ENCODE results near the gene CD3E.
A peak's percentile ranks its signal among the peaks of the same experiment; 100 is the strongest.

The CD3E gene

GRCh38 chr11:118304568-118305248 lies at the start of gene CD3E:
TSS of gene CD3E (plus strand) at chr11:118304730. CDS start at chr11:118304953, 223 bp downstream.
- no peak for DNase-seq (ENCODE audit: low spot score)

- DNase-seq (ENCODE audit: low spot score) = no peak
Observed at GRCh38 chr11:118258410-118258809, 46.1 kb upstream of the CD3E start.

DNA sequence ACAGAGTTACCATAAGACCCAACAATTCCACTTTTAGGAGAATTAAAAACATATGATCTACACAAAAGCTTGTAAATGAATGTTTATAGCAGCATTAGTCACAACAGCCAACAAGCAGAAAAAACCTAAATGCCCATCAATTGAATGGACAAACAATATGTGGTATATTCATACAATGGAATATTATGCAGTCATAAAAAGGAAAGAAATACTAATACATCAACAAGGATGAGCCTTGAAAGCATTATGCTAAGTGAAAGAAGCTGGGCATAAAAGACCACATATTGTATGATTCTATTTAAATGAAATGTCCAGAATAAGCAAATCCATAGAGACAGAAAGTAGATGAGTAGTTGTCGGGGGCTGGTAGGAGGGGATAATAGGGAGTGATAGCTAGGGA lies 45.4 kb upstream of the CD3E start:
- DNase-seq (ENCODE audit: low spot score) = no peak

DNA sequence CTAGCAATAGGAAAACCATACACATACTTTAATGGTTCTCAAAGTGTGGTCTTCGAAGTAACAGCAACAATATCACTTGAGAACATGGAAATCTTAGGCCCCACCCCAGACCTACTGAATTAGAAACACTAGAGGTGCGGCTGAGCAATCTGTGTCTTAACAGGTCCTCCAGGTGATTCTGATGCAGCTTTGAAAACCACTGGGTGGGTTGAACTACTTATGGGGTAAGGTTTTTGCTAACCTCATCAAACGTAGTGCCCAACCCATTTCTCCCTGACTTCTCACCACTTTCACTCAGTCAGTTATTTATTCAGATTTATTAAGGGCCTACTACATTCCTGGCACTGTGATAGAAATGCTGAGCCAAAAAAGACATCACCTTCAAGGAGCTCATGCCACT lies 44.2 kb upstream of the CD3E start:
- no peak for DNase-seq (ENCODE audit: low spot score)

DNA sequence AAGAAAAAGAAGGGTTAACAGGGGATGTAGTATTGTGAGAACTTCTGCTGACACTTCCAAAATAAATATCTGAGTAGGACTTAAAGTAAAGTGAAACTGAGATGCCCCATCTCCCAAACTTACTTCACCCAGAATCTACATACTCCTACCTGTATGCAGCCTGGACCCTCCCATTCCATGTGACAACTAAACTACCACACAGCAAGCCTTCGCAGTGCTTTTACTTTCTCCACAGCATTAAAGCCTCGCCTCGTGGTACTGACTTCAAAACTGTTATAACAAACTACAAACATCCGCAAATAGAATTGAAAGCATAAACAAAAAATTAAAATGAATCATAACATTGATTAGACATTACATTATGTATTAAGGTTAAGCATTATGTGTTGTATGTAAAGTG lies 41.4 kb upstream of the CD3E start:
- no peak for DNase-seq (ENCODE audit: low spot score)

GRCh38 chr11:118263695-118264568 lies 40.6 kb upstream of the CD3E start, which contains the start of gene MPZL2:
TSS of gene MPZL2 (minus strand) at chr11:118264297. CDS start at chr11:118264153, 144 bp downstream.
- no peak for DNase-seq (ENCODE audit: low spot score)

- DNase-seq (ENCODE audit: low spot score) = no peak
Observed at GRCh38 chr11:118264569-118265465, 39.7 kb upstream of the CD3E start.

DNA sequence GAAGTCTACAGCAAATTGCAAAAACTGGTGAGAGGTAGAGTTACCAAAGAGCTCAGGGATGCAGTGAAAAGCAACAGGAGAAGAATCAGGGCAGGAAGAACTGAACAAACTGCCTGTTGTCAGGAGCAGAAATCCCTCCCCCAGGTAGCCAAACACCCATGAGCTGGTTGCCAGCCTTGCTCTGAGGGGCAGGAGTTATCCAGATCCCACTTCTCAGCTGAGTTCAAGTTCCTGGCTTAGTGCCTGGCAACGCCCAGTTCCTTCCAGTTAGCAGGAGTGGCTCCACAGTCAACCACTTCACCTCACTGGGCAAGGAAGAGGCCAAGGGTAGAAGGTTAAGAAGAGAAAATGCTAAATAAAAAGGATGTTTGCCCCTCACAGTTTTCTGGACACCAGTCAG lies 38.6 kb upstream of the CD3E start:
- no peak for DNase-seq (ENCODE audit: low spot score)

DNA sequence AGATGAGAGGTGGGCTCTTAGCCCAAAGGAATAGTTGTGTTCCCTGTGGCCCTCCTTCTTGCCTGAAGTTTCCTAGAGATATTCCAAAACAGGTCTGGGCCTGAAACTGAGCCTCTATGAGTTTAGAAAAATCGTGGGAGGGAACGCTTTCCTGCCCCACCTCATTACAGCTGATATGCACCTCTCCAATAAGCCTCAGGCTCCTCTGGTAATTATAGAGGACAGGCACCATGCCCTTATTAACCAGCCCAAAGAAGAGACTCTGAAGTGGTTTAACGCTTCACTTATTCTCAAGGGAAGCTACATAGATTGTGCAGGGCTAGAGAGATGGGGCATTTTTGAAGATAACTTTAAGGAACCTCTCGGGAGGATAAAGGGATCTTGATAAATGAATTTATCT lies 37.0 kb upstream of the CD3E start:
- no peak for DNase-seq (ENCODE audit: low spot score)

DNA sequence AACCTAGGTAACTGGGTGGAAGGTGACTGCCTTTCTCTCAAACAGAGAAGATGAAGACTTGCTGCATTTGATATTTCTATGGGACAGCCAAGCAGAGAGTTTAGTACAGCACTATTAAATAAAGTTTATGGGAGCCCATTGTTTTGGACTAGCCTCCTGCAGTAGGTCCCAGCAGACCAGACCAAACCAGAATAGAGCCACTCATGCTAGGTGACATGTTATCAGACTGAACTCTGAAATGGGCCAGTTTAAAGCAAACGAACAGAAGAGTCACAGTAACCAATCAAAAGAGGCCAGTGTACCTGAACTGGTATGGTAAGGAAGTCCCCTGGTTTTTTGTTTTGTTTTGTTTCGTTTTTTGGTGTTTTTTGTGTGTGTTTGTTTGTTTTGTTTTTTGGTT lies 32.5 kb upstream of the CD3E start:
- no peak for DNase-seq (ENCODE audit: low spot score)

GRCh38 chr11:118274186-118274585 lies 30.3 kb upstream of the CD3E start:
- DNase-seq (ENCODE audit: low spot score) = no peak

- no peak for DNase-seq (ENCODE audit: low spot score)
Observed at GRCh38 chr11:118275176-118275575, 29.4 kb upstream of the CD3E start.

- DNase-seq (ENCODE audit: low spot score) = no peak
Observed at GRCh38 chr11:118276422-118276821, 28.1 kb upstream of the CD3E start.

GRCh38 chr11:118277312-118277711 lies 27.2 kb upstream of the CD3E start:
- DNase-seq (ENCODE audit: low spot score) = no peak

GRCh38 chr11:118281284-118281683 lies 23.2 kb upstream of the CD3E start:
- DNase-seq (ENCODE audit: low spot score) = no peak

DNA sequence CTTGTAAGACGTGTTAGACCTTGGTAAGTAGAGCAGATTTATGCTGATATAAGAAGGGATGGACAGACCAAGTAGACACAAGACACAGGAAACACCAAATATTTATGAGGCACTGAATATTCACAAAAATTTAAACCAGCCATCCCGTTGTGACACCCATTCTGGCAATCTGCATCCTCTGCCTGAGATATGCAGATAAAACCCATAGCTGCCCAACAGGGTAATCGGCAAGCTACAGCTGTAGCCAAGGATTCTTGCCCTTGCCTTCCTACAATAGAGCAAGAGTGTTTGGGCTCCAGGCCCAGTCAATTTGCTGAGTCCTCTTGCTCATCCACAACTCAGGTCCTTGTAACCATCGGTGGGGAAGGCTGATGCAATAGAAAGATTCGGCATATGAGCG lies 21.9 kb upstream of the CD3E start:
- DNase-seq (ENCODE audit: low spot score) = no peak

DNA sequence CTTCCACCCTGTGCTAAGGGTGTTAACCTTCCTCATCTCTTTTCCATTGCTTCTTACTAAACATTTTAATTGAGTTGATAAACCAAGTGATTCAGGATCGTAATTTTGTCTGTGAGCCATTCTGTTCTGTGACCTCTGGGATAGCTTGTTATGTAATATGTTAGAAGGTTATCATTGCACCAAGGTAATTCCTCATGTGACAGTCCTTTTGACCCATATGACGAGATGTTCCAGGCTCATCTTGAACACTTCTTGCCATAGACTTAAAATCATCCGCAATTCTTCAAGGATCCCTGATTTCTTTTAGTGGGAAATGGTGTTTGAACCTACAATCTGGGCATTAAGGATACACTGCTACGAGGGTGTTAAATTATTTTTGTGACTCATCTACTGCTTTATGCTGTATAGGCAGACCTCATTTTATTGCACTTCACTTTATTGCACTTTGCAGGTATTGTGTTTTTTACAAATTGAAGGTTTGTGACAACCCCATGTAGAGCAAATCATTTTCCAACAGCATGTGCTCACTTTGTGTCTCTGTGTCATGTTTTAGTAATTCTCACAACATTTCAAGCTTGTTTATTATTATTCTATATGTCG lies 21.4 kb upstream of the CD3E start:
- no peak for DNase-seq (ENCODE audit: low spot score)

- DNase-seq (ENCODE audit: low spot score) = no peak
Observed at GRCh38 chr11:118283756-118284350, 20.7 kb upstream of the CD3E start.

GRCh38 chr11:118286545-118286944 lies 18.0 kb upstream of the CD3E start:
- DNase-seq (ENCODE audit: low spot score) = no peak

DNA sequence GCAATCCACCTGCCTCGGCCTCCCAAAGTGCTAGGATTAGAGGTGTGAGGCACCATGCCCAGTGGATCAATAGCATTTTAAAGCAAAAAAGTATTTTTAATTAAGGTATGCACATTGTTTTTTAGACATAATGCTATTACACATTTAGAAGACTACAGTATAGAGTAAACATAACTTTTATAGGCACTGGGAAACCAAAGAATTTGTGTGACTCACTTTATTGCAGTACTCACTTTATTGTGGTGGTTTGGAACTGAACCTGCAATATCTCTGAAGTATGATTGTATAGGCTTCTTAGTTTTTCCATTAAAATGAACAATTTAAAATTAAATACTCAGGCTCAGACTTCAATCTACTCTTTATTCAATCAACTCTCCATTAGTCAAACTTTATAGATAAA lies 17.5 kb upstream of the CD3E start:
- no peak for DNase-seq (ENCODE audit: low spot score)

GRCh38 chr11:118289401-118289800 lies 15.1 kb upstream of the CD3E start:
- no peak for DNase-seq (ENCODE audit: low spot score)

GRCh38 chr11:118290923-118291322 lies 13.6 kb upstream of the CD3E start:
- peak; percentile 2 for DNase-seq (ENCODE audit: low spot score)
